OCI-LY1 (cell line): ENCODE data around the gene UTF1.

Source experiments
- CTCF ChIP-seq: fragments of 200-600 bp; sonication (generic), shearing (Covaris generic); IDR thresholded peaks from 2 replicates; pipeline ENCODE4 v1.5.1; 2017; ENCODE audit warnings: mild to moderate bottlenecking, antibody characterized with exemption, low read length, moderate library complexity, mixed read lengths
- EZH2 ChIP-seq: fragments of 200-600 bp; sonication (generic), shearing (Covaris generic); IDR thresholded peaks from 2 replicates; pipeline ENCODE4 v1.8.0; 2017; ENCODE audit warnings: borderline replicate concordance, mixed run types, mild to moderate bottlenecking, antibody characterized with exemption, low read length, moderate library complexity, mixed read lengths

GRCh38 chr10:133195096-133195495 is 34.9 kb upstream of the UTF1 start:
- TF ChIP-seq CTCF (no peak), EZH2 (no peak)
